Chondrocyte (in vitro differentiated cells): ENCODE data around the gene TREML4. TPM values are rescaled to one million over a fixed set of nuclear protein-coding genes. Genes with fewer than 3 reads are reported as not detected.

Experiments used
- DNase-seq: peaks from one replicate; pipeline ENCODE4 v3.0.0; 2021; ENCODE audit warnings: mixed read lengths, low spot score
- H3K27ac Mint-ChIP-seq: one replicate; pipeline ENCODE4 v1.8.0; 2021; ENCODE audit warnings: mild to moderate bottlenecking, moderate library complexity, mixed read lengths; ENCODE audit not compliant: unreplicated experiment
- H3K27me3 Mint-ChIP-seq: 2 replicates; pipeline ENCODE4 v1.8.0; 2021; ENCODE audit warnings: low read depth, mixed read lengths
- H3K36me3 Mint-ChIP-seq: 2 replicates; pipeline ENCODE4 v1.8.0; 2021; ENCODE audit warnings: low read depth, mixed read lengths
- H3K4me1 Mint-ChIP-seq: 2 replicates; pipeline ENCODE4 v1.8.0; 2021; ENCODE audit warnings: low read depth, mild to moderate bottlenecking, mixed read lengths
- H3K4me3 Mint-ChIP-seq: one replicate; pipeline ENCODE4 v1.8.0; 2021; ENCODE audit warnings: mild to moderate bottlenecking, moderate library complexity, mixed read lengths; ENCODE audit not compliant: unreplicated experiment
- H3K9me3 Mint-ChIP-seq: 2 replicates; pipeline ENCODE4 v1.8.0; 2021; ENCODE audit warnings: low read depth, mixed read lengths
- total RNA-seq: library from RNA; stranded (reverse); gene quantifications from 3 replicates; pipeline ENCODE4 v1.2.1, GENCODE V29; 2021
- TF ChIP-seq, protein P1 (sequence below): fragments of 200-600 bp; sonication (generic); IDR thresholded peaks from 2 replicates; pipeline ENCODE4 v1.5.0; 2021; ENCODE audit warnings: antibody characterized with exemption, mild to moderate bottlenecking, moderate library complexity

TREML4 gene
- total RNA-seq, 1 donor from 2014 or later = not detected

- Mint-ChIP-seq H3K4me1 (no peaks in the 10 kb centered on the region), H3K9me3 (peaks cover 6% of the 10 kb centered on the region), H3K36me3 (peaks cover 2% of the 10 kb centered on the region), H3K27ac (no peak overlapping the region), H3K4me3 (no peak overlapping the region), H3K27me3 (peaks cover 22% of the 10 kb centered on the region)
- TF ChIP-seq, protein P1, sequence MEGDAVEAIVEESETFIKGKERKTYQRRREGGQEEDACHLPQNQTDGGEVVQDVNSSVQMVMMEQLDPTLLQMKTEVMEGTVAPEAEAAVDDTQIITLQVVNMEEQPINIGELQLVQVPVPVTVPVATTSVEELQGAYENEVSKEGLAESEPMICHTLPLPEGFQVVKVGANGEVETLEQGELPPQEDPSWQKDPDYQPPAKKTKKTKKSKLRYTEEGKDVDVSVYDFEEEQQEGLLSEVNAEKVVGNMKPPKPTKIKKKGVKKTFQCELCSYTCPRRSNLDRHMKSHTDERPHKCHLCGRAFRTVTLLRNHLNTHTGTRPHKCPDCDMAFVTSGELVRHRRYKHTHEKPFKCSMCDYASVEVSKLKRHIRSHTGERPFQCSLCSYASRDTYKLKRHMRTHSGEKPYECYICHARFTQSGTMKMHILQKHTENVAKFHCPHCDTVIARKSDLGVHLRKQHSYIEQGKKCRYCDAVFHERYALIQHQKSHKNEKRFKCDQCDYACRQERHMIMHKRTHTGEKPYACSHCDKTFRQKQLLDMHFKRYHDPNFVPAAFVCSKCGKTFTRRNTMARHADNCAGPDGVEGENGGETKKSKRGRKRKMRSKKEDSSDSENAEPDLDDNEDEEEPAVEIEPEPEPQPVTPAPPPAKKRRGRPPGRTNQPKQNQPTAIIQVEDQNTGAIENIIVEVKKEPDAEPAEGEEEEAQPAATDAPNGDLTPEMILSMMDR = no peak
- DNase-seq = no peak
Measured at GRCh38 chr6:41269716-41270115, 41.6 kb downstream of the TREML4 start.

GRCh38 chr6:41271901-41272395 is 43.8 kb downstream of the TREML4 start:
- DNase-seq = no peak
- TF ChIP-seq, protein P1 = no peak
- H3K27me3 Mint-ChIP-seq = peaks cover 35% of the 10 kb centered on the region
- H3K36me3 Mint-ChIP-seq = peaks cover 2% of the 10 kb centered on the region
- no peaks in the 10 kb centered on the region for H3K4me1 Mint-ChIP-seq
- H3K27ac Mint-ChIP-seq = no peak overlapping the region
- H3K4me3 Mint-ChIP-seq = no peak overlapping the region
- H3K9me3 Mint-ChIP-seq = no peaks in the 10 kb centered on the region

DNA sequence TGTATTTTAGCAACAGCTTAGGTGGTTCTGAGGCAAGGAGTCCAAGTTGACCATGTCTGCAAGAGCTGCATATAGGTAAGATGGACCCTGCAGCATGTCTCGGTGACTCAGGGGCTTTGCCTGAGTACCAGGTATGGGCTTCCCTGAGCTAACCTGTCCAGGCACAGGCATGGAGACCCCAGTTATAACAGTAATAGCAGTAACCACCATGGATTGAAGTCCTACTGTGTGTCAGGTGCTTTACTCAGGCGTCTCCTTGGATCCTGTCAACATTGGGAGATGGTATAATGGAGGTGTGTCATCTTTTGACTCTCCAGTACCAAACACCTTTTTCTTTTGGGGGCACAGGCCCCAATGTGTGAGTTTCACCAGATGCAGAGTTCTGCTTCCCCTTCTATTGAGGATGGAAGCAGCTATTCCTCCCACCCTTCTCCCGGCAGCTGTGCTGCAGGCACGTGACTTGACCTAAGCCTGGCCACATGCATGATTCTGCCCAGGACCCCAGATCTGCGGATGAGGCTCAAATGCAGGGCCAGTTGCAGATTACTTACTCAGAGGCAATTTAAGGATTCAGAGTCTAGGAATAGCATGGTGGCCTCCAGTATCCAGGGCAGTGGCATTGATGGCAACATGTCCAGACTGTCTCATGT is 44.6 kb downstream of the TREML4 start:
- Mint-ChIP-seq H3K4me1 (no peaks in the 10 kb centered on the region), H3K36me3 (peaks cover 2% of the 10 kb centered on the region), H3K4me3 (no peak overlapping the region), H3K27me3 (peaks cover 38% of the 10 kb centered on the region), H3K27ac (no peak overlapping the region), H3K9me3 (no peaks in the 10 kb centered on the region)
- DNase-seq = no peak
- TF ChIP-seq, protein P1 = no peak

DNA sequence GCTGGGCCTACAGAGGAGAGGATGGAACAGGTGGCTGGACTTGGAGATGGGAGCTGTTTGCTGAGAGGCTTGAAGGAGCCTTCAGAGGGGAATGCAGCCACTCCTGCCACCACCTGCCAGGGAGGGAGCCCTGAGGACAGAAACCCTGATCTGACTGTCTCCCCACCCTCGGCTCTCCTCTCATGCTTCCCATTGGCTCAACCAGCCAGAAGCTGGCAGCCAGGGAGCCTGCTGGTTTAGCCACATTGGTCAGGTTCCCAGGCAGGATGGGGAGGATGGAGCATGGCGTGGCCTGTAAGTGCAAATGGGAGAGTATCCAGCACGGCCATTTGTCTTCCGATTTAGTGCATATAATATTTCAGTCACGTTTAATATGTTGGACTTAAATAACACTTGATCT is 45.6 kb downstream of the TREML4 start:
- Mint-ChIP-seq H3K4me1 (no peaks in the 10 kb centered on the region), H3K27ac (no peak overlapping the region), H3K27me3 (peaks cover 38% of the 10 kb centered on the region), H3K4me3 (no peak overlapping the region), H3K36me3 (peaks cover 2% of the 10 kb centered on the region), H3K9me3 (no peaks in the 10 kb centered on the region)
- DNase-seq = no peak
- TF ChIP-seq, protein P1 = no peak

- Mint-ChIP-seq H3K36me3 (peaks cover 2% of the 10 kb centered on the region), H3K27ac (no peak overlapping the region), H3K27me3 (peaks cover 41% of the 10 kb centered on the region), H3K4me3 (no peak overlapping the region), H3K9me3 (no peaks in the 10 kb centered on the region), H3K4me1 (no peaks in the 10 kb centered on the region)
- DNase-seq = no peak
- TF ChIP-seq, protein P1 = no peak
Measured at GRCh38 chr6:41274256-41274655, 46.1 kb downstream of the TREML4 start.
